ENCODE data around the gene SSBP4.

SSBP4 gene

GRCh38 chr19:18433015-18433691, 14.0 kb downstream of the SSBP4 start:
- DNase-seq (ENCODE audit: low spot score), result no peak

GRCh38 chr19:18433735-18434398, 14.7 kb downstream of the SSBP4 start:
- no peak for DNase-seq (ENCODE audit: low spot score)

DNA sequence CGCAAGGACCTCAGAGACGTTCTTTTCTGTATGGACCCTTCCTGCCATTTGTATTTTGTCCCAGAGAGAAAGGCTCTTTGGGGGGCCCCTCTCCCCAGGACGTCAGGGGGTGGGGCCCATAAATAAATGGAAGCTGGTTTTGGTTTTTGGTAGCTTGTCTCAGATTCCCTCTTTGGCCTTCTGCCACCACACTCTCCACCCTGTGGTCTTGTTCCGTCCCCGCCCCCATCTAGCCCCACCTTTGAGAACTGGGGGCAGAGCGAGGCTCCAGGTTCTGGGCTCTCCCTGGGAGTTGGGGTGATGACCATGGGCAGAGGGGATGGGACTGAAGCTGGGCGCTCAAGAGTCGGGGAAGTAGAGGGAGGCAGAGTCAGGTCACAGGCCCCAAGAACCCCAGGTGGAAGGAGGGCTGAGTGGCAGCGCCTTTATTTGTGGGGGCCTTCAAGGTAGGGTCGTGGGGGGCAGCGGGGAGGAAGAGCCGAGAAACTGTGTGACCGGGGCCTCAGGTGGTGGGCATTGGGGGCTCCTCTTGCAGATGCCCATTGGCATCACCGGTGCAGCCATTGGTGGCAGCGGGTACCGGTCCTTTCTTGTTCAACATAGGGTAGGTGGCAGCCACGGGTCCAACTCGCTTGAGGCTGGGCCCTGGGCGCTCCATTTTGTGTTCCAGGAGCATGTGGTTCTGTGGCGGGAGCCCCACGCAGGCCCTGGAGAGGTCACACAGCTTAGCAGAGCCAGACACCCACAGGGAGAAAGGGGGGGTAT, 15.4 kb downstream of the SSBP4 start:
- no peak for DNase-seq (ENCODE audit: low spot score)

DNA sequence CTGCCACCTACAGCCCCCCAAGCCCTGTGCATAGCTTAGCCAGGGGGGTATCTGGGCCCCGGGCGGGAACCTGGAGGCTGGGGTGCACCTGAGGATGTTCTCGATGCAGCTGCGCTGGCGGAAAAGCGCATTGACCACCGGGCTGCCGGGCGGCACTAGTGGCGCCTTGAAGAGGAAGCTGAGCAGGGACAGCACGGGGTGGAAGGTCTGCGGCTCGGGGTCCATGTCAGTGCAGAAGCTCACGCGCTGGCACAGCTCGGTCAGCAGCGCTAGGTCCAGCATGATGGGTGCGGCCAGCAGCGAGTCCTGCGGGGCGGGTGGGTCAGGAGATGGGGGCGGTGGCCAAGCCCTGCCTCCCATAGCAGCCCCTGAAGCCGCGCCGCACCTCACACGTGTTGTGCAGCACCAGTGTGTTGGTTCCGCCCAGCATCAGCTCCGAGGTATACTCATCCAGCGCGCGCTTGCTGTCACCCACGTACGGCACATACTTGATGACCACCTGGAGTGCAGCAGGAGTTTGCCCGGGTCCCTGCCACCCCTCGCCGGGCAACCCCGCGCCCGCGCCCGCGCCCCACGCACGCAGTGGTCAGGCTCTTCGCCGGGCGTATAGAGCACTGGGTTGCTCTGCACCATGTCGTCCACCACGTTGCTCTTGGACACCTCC, 16.1 kb downstream of the SSBP4 start:
- DNase-seq (ENCODE audit: low spot score), result no peak

DNA sequence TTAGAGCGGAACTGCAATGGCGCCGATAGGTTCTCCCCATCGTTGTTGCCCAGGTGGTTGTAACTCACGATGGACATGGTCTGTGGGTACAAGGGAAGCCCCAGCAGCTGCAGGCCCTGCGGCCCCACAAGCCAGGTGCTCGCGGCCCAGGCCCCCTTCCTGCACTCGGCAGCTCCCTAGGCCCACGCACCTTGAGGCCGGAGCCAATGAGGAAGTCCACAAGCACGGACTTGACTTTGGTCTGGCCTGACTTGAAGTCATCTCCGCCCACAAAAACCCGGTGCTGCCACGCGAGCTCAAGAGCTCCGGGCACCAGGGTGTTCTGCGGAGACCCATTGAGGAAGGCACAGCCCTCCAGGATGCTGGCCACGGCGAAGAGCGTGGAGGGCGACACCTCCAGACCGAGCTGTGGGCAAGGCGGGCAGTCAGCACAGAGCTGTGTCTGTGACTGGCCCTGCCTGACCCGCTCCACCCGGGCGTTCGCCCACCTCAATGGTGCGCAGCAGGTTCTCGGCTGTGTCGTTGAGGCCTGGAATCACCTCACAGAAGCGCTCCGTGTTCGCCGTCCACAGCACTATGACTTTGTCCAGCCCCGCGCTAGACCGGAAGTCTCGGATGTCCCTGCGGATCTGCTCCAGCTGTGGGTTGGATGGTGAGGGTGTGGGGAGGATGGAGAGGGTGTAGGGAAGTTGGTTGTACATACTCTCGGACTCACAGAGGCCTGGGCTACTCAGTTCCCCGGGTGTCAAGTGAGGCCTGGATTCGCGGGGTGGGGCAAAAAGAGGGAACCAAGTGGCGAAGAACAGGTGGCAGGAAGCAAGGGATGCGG, 16.9 kb downstream of the SSBP4 start:
- no peak for DNase-seq (ENCODE audit: low spot score)

- DNase-seq (ENCODE audit: low spot score), result peak; percentile 89
These were observed 17.7 kb downstream of the SSBP4 start for GRCh38 chr19:18436671-18437490.

DNA sequence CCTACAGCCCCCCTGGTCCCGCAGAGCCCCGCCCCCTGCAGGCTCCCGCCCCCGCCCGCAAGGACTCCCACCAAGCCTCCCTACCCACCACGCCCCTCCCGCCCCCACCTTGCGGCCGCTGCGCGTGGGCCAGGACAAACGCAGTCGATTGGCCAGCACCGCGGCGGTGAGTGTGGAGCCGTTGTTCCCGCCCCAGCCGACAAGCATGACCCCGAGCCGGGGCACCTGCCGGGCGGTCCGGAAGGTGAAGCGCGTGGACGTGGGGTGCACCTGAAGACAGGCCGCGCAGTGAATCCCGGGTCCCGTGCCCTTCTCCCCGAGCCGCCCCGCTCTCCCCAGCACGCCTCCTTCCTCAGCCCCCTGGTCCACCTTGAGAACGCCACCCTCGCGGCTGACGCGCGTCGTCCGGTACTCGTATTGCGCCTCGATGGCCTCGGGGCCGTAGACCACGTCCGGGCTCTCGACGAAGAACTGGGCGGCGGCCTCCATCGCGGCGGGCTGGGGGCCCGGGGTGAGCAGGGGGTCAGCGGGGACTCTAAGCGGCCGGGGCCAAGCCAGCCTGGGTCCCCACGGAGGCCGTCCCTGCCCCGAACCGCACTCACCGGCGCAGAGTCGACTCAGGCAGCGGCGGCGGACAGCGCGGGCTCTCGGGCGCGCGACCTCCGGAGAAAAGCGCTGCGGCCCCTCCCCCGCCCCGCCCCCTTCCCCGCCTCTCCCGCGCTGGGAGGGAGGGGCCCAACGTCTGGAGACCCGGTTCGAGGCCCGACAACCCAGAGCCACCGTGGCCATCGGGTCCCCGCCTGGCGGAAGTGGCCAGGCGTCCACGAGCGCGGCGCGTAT, 18.5 kb downstream of the SSBP4 start, which contains the start of gene ISYNA1:
Gene ISYNA1, minus strand, starts transcription at position 643 of the 840 bp plus-strand sequence. Its CDS starts 154 bp downstream, at position 489.
- no peak for DNase-seq (ENCODE audit: low spot score)

GRCh38 chr19:18438331-18439024, 19.3 kb downstream of the SSBP4 start:
- no peak for DNase-seq (ENCODE audit: low spot score)

DNA sequence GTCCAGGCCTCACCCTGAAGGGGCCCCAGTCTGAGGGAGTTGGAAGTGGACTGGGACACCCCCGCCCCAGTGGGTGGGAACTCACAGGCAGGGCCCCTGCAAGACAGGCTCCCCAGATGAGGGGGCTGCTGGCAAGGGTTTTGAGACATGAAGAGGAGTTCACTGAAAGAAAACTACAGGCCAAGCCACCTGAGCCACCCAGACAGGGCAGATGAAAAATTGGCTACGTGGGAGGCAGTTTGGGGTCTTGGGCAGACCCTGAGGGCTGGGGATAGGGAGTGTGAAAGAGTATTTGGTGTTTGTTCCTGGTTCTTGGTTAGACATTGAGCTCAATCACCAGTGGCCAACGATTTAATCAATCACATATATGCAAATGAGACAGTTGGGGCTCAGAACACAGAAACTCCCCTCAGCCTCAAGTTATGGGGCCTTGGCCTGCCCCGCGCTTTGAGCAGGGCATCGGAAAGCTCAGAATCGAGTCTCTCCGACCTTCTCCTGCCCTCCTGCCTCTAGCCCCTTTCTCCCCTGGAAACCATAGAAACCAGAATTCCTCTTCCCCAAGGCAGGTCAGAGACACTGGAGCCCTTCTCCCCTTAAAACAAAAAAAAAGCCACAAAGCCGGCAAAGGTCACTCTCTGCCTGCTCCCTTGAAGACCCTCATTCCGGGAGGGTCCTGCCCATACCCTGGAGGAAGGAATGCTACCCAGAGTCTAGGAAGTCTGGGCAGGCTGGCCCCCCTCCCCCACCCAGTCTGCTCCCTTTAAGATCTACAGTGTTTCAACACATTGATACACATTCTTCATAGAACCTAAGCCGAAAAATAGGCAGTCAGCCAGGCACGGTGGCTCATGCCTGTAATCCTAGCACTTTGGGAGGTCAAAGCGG, 20.1 kb downstream of the SSBP4 start:
- DNase-seq (ENCODE audit: low spot score), result peak; percentile 70

GRCh38 chr19:18439910-18440237, 20.7 kb downstream of the SSBP4 start:
- no peak for DNase-seq (ENCODE audit: low spot score)

GRCh38 chr19:18440415-18440877, 21.2 kb downstream of the SSBP4 start:
- DNase-seq (ENCODE audit: low spot score), result no peak

DNA sequence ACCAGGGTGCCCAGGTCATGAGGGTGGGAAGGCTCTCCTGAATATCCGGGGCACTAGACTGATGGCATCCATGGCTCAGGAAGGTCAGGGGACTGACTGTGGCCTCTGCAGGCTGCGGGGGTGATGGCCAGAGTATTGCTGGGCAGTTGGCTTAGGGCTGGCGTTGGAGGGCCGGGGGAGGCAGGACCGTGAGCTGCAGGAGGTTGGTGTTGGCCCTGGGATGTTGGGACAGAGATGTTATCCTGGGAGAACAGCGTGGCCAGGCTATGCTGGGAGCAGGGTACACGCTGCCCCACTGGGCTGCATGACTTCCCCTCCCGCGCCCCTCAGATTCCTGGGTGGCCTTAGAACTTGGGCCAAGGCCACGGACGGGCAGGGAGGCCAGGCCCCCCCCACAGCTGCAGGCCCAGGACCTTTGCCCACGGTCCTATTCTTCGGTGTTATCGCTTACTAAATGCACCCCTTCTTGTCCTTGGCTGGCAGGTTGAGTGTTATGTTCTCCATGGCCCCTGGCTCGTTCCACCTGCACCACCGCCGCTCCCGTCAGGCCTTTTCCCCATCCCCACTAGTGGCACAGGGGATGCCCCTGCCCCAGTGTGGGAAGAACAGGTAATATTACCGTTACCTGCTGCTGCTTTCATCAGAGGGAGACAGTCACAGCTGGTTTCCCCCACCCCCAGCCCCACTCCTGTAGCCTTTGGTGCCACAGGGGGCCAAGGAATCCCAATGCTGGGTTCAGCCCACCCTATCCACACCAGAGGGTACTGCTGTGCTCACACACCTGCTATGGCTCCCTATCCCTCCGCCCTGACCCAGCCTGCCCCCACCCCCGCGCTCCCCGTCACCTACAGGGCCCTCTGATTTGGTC, 22.0 kb downstream of the SSBP4 start:
- DNase-seq (ENCODE audit: low spot score), result no peak

- DNase-seq (ENCODE audit: low spot score), result no peak
These were observed 22.9 kb downstream of the SSBP4 start for GRCh38 chr19:18441804-18442788.

GRCh38 chr19:18442941-18443340, 23.7 kb downstream of the SSBP4 start:
- DNase-seq (ENCODE audit: low spot score), result no peak

DNA sequence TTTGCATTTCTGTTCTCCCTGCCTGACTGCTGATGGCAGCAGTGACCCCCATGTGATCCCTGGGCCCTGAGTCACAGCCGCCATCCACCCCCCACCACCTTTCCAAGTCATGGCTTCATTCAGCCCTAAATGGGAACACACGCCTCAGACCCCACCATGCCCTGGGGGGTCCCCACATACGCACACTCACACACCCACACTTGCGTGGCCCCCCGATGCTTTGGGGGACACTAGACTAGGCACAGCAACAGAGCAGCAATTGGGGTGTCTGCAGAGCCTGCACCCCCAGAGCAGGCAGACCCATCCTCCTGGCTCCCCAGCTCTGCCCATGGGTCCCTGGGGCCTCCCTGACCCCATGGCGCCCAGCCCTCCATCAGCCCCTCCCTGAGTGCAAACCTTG, 24.2 kb downstream of the SSBP4 start:
- no peak for DNase-seq (ENCODE audit: low spot score)

DNA sequence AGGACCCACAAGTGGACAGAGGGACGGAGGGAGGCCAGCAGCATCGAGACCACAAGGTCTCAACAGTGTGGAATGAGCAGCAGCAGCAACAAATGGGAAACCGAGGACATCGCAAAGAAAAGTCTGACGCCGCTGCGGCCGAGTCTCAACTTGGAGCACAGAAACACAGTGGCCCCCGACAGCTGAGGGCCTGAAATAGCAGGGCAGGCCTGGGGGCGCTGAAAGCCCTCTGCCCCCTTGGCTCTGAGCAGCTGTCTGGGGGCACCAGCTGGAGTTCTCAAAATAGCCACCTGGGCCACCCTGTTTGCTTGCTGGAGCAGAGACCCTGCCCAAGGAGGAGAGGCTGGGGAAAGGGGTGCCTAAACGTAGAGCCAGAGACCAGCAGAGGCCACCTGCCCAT, 24.6 kb downstream of the SSBP4 start:
- DNase-seq (ENCODE audit: low spot score), result peak; percentile 87
